ENCODE results near the gene TCL1B. TPM values are rescaled to one million over a fixed set of nuclear protein-coding genes. Genes with fewer than 3 reads are reported as not detected.

The TCL1B gene
- total and polyA plus RNA-seq, 2 of the 8 experiments (the other 6 are each of a cell fraction or from before 2014, with no cell fraction given), result 9.6 to 11.5 TPM

GRCh38 chr14:95660651-95661515 lies 25.3 kb upstream of the TCL1B start:
- Histone ChIP-seq H3K23me2 (ENCODE audit: low read depth, low read length) (0 out of 2 replicates have a peak, but pooled peaks cover 1% of the 10 kb centered on the region), H3K9ac (replicated peaks in 1 of 4; ENCODE audit: extremely low read depth in 1 of 4, low read depth in 3 of 4, low read length in 3 of 4) (no peak overlapping the region), H4K8ac (ENCODE audit: extremely low read depth, insufficient read depth, low read length) (no peak overlapping the region), H3K4me3 (ENCODE audit: extremely low read depth in 1 of 4, insufficient read depth in 2 of 4, low read depth in 3 of 4, low read length in 4 of 4) (no peak overlapping the region), H3K4me2 (ENCODE audit: insufficient read depth in 1 of 2, low read depth in 2 of 2, low read length in 2 of 2) (no peak overlapping the region), H2AFZ (ENCODE audit: low read length) (no peak overlapping the region), H4K91ac (replicated peaks; ENCODE audit: insufficient read length, low read length) (no peak overlapping the region), H4K20me1 (replicated peaks in 1 of 2; ENCODE audit: control insufficient read depth in 1 of 2, insufficient read depth in 2 of 2, low read length in 2 of 2) (no peaks in the 10 kb centered on the region), H3K56ac (replicated peaks; ENCODE audit: insufficient read length, low read depth, low read length) (no peak overlapping the region), H2BK120ac (replicated peaks; ENCODE audit: low read depth, low read length) (no peak overlapping the region), H3K9me3 (ENCODE audit: insufficient read depth in 2 of 2, low read depth in 1 of 2, low read length in 1 of 2) (no peaks in the 10 kb centered on the region), H3K36me3 (ENCODE audit: control insufficient read depth in 2 of 4, insufficient read depth in 4 of 4, low read length in 3 of 4) (no peaks in the 10 kb centered on the region), H3K79me2 (ENCODE audit: control insufficient read depth in 1 of 2, insufficient read depth in 2 of 2, low read length in 2 of 2) (no peaks in the 10 kb centered on the region), H3K23ac (ENCODE audit: insufficient read length) (no peak overlapping the region), H3K18ac (ENCODE audit: extremely low read depth, low read length) (no peak overlapping the region), H4K5ac (ENCODE audit: insufficient read length, low read depth, low read length) (no peak overlapping the region), H2BK5ac (ENCODE audit: low read depth, low read length) (no peak overlapping the region), H3K4ac (replicated peaks; ENCODE audit: insufficient read length, low read depth, low read length) (no peak overlapping the region), H3K27ac (ENCODE audit: low read depth, low read length) (no peak overlapping the region), H3K4me1 (replicated peaks in 1 of 4; ENCODE audit: control insufficient read depth in 3 of 4, insufficient read depth in 4 of 4, low read length in 3 of 4) (peaks cover 0 to 4% (median 2%) of the 10 kb centered on the region in 4 experiments; a peak in 2 of 7 replicates), H3K79me1 (ENCODE audit: low read depth, low read length) (no peaks in the 10 kb centered on the region), H3K27me3 (replicated peaks in 1 of 4; ENCODE audit: control insufficient read depth in 3 of 4, extremely low read depth in 1 of 4, insufficient read depth in 3 of 4, low read length in 3 of 4) (peaks cover 0 to 3% (median 0%) of the 10 kb centered on the region in 4 experiments; a peak in 4 of 7 replicates), H2BK20ac (ENCODE audit: low read length) (no peak overlapping the region), H2AK5ac (ENCODE audit: low read depth, low read length) (no peak overlapping the region), H2BK12ac (ENCODE audit: low read depth, low read length) (no peak overlapping the region), H2BK15ac (ENCODE audit: low read length) (0 out of 2 replicates have a peak overlapping the region, but pooled peaks have one; percentile 37), H3K14ac (ENCODE audit: insufficient read length) (no peak overlapping the region)
- CTCF ChIA-PET (ENCODE audit: partially characterized antibody), result interaction anchor here (0.6 to 1.8 kb wide), 8 partner anchors 11 to 338 kb away, joined by 3 to 5 read pairs (median 4); partner anchors contain the start of gene TCL1B
- POLR2A ChIA-PET (ENCODE audit: partially characterized antibody), result no interaction called here
- WGBS, 2 experiments (ENCODE audit: extremely low coverage in 1 of 2, insufficient coverage in 1 of 2, insufficient read length in 1 of 2, insufficient replicate concordance in 2 of 2, low coverage in 1 of 2, low lambda C conversion rate in 2 of 2, missing lambda C conversion rate in 1 of 2), result 81% methylated on average over 13 of the region's 13 CpGs; no CpG with 5 or more reads in 1 of the 2 experiments
- FAIRE-seq (no peak), DNase-seq (ENCODE audit: low read depth in 1 of 2, low spot score in 2 of 2) (no peak)
- TF ChIP-seq JUN (IDR thresholded peaks at IDR 0.05; ENCODE audit: low read depth, low read length), result no peak
- TF ChIP-seq SIN3A (conservative IDR thresholded peaks at IDR 0.05 in 1 of 2, IDR thresholded peaks at IDR 0.05 in 1 of 2; ENCODE audit: low read depth in 1 of 2, low read length in 2 of 2), result no peak
- TF ChIP-seq JUND (IDR thresholded peaks at IDR 0.05; ENCODE audit: low read length), result no peak
- no peak for TF ChIP-seq SP1 (IDR thresholded peaks at IDR 0.05; ENCODE audit: low read depth, low read length)
- no peak for TF ChIP-seq HDAC6 (IDR thresholded peaks at IDR 0.05; ENCODE audit: low read depth, low read length)
